GM19328 (cell line): Measurements from ENCODE around the gene SLC12A9.
"Not testable (repeated sequence)": the region's sequence is repeated elsewhere in the genome, so short reads cannot be mapped to it uniquely, and the experiment has no call there.

ENCODE experiments used
- ATAC-seq: cut with Tn5 transposase; IDR thresholded peaks from one replicate; pipeline ENCODE4 v1.9.1; 2021; ENCODE audit warnings: mild to moderate bottlenecking, moderate library complexity; ENCODE audit not compliant: unreplicated experiment

Gene SLC12A9

DNA sequence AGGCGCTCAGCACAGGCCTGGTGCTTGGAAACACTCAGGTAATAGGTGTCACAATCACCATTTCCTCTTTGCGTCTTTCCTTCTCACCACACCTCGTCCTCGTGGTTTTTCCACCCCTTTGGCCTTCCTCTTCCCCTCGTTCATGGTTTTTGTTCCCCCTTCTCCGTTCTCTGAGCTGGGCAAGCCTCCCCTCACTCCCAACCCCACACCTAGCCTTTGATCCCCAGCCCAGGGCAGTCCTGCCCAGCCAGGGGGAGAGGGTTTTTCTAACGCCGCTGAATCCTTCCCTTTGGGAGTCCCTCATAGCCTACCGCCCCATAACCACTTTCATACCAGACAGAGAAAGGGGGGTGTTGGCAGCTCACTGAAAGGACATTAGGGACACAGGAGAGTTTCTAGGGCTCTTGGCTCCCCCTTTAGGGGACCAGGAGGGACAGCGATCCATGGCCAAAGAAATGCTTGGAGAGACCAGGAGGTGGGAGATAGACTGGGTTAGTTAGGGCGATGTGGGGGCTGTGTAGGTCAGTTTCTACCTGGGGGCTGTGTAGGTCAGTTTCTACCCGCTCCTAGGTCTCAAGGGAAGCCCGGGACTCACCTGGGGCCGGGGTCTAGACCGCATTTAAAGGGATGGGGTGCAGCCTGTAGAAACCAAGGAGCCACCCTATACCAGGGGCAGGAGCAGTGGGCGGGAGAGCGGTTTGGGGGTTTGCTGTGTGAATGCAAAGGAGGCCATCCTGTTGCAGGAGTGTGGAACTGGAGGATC, 26.6 kb upstream of the SLC12A9 start:
- no peak for ATAC-seq

- ATAC-seq: no peak
Measured at GRCh38 chr7:100826514-100827329, 25.8 kb upstream of the SLC12A9 start.

GRCh38 chr7:100827330-100828226, 24.9 kb upstream of the SLC12A9 start, which contains the start of gene EPHB4:
Gene EPHB4, minus strand, starts transcription at chr7:100827523. Its CDS starts 493 bp downstream, at chr7:100827030.
- ATAC-seq: no peak

GRCh38 chr7:100829150-100829716, 23.3 kb upstream of the SLC12A9 start:
- ATAC-seq: no peak

- no peak for ATAC-seq
Measured at GRCh38 chr7:100830396-100830795, 22.1 kb upstream of the SLC12A9 start.

GRCh38 chr7:100832281-100832633, 20.3 kb upstream of the SLC12A9 start:
- no peak for ATAC-seq

GRCh38 chr7:100835903-100836811, 16.4 kb upstream of the SLC12A9 start:
- no peak for ATAC-seq

DNA sequence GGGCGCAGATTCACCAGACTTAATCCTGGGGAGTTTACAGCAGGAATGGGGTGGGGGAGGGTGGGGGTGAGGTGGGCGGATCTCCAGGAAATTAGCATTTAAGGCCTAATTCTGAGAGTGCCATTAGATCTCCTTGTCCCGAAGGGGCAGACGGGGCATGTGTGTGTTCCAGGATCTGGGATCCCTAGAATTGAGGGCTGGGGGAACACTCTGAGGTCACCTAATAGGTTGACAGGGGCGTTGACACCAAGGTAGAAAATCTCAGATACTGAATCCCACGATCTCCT, 15.8 kb upstream of the SLC12A9 start:
- ATAC-seq: no peak

GRCh38 chr7:100837099-100837836, 15.2 kb upstream of the SLC12A9 start:
- peak; percentile 57 for ATAC-seq

- ATAC-seq: no peak
Measured at GRCh38 chr7:100839361-100839760, 13.2 kb upstream of the SLC12A9 start.

DNA sequence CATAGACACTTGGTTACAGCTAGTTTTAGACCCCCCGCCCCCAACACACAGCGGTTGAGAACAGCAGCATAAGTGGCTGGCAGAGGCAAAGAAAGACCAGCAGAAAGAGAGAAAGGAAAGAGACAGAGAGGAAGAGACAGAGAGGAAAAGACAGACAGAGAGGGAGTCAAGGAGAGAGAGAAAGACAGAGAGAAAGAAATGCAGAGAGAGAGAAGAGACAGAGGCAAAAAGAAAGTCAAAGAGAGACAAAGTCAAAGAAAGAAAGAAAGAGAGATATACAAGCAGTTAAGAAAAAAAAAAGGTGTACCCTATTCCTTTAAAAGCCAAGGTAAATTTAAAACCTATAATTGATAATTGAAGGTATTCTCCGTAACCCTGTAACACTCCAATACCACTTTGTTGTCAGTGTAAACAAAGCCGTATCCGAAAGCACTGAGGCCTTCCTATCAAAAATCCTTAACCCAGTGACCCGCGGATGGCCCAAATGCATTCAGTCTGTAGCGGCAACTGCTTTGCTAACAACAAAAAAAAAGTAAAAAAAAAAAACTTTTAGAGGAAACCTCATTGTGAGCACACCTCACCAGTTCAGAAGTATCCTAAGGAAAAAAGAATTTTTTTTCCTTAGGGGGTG, 11.9 kb upstream of the SLC12A9 start:
- no peak for ATAC-seq

- ATAC-seq: no peak
Measured at GRCh38 chr7:100847360-100847759, 5.2 kb upstream of the SLC12A9 start.

DNA sequence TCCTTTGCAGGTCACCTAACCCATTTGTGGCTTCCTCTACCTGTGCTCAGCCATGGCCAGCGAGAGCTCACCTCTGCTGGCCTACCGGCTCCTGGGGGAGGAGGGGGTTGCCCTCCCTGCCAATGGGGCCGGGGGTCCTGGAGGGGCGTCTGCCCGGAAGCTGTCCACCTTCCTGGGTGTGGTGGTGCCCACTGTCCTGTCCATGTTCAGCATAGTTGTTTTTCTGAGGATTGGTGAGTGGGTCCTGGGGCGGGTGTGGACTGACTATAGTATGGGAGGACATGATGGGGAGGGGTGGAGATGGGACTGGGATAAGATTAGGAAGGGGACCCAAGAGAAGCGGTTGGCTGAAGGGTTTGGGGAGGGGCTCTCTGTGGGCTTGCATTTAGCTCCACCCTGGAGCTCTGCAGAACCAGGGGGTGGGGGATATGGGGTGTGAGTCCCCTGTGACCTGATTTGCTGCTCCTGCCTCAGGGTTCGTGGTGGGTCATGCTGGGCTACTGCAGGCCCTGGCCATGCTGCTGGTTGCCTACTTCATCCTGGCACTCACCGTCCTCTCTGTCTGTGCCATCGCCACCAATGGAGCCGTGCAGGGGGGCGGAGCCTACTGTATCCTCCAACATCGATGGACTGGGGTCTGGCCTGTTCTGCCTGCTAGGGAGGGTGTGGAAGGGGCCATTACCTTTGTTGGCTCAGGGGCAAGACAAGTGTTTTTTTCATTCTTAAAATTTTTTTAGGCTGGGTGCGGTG, 1.8 kb downstream of the SLC12A9 start:
- ATAC-seq: no peak

GRCh38 chr7:100854899-100855298, 2.4 kb downstream of the SLC12A9 start:
- ATAC-seq: not testable (repeated sequence)

DNA sequence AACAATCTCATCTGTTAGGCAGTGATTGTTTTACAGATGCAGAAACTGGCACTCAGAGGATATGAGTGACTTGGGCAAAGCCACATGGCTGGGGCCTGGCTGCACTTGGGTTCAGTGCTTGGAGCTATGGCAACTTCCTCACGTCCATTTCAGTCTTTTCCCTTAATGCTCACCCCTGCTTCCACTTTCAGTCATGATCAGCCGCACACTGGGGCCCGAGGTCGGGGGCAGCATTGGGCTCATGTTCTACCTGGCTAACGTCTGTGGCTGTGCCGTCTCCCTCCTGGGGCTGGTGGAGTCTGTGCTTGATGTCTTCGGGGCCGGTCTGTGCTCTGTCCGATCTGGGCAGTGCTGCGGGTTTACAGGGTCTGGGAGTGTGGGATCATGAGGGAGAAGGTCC, 3.0 kb downstream of the SLC12A9 start:
- no peak for ATAC-seq

DNA sequence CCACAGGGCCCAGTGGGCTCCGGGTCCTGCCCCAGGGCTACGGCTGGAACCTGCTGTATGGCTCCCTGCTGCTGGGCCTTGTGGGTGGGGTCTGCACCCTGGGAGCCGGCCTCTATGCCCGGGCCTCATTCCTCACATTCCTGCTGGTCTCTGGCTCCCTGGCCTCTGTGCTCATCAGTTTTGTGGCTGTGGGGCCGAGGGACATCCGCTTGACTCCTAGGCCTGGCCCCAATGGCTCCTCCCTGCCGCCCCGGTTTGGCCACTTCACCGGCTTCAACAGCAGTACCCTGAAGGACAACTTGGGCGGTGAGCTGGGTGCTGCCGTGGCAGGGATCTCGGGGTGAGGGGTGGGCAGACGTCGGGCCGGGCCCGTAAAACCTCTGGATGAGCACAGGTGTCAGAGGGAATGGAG, 4.4 kb downstream of the SLC12A9 start:
- no peak for ATAC-seq

DNA sequence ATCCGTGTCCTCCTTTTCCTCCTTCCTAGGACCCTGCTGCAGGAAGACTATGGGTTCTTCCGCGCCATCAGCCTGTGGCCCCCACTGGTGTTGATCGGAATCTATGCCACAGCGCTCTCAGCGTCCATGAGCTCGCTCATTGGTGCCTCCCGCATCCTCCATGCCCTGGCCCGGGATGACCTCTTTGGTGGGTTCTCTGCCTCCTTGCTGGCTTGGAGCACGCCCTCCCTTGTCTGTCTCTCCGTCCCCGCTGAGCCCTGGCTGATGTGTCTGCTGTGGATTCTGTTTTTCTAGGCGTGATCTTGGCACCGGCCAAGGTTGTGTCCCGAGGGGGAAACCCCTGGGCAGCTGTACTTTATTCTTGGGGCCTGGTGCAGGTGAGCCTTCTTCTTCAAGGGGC, 7.3 kb downstream of the SLC12A9 start:
- ATAC-seq: no peak
